ENCODE data around the gene MGME1.
A peak's percentile ranks its signal among the peaks of the same experiment; 100 is the strongest.

MGME1 gene

GRCh38 chr20:17960927-17961586 lies 7.8 kb upstream of the MGME1 start:
- no peak for DNase-seq

DNA sequence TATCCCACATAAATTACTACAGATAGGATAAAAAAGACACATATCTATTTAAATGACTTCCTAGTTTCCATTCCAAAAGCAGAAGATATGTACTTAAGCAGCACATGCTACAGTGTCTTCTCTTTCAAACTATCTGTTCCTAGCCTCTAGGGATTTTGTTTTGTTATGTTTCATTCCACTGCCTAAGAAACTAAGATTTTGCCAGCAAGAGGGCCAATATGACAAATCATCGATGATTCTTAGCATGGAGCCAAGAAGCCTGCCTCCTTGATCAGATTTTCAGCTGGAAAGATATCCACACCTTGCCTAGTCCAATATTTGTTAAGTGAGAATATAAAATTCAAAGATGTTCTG lies 7.3 kb upstream of the MGME1 start:
- DNase-seq, result no peak

DNA sequence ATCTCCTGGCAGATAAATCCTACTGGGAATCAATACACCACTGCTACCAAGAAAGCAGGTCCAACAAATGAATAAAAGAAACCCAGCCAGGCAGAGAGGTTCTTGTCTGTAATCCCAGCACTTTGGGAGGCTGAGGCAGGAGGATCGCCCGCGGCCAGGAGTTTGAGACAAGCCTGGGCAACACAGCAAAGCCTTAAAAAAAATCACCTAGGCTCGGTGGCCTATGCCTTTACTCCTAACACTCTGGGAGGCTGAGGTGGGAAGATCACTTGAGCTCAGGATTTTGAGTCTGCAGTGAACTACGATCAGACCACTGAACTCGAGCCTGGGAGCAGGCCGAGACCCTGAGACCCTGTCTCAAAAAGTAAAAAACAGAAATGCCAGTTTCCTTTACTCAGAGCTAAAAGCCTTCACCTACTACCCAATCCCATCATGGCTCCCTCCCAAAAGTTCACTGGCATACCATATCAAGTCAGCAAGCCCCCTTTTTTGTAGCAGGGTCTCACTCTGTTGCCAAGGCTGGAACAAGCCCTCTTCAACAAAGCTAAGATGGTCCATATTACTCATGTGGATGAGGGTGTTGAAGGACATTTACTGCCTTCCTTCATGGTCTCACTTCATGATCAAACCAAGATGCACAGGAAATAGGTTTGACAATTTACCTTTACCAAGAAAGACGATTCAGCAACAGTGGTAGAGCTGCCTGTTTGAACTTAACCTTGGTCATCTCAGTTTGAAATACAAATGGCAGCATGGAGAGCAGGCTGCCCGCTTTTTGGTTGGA lies 5.5 kb upstream of the MGME1 start:
- no peak for DNase-seq

GRCh38 chr20:17964073-17964472 lies 4.7 kb upstream of the MGME1 start:
- DNase-seq, result no peak

DNA sequence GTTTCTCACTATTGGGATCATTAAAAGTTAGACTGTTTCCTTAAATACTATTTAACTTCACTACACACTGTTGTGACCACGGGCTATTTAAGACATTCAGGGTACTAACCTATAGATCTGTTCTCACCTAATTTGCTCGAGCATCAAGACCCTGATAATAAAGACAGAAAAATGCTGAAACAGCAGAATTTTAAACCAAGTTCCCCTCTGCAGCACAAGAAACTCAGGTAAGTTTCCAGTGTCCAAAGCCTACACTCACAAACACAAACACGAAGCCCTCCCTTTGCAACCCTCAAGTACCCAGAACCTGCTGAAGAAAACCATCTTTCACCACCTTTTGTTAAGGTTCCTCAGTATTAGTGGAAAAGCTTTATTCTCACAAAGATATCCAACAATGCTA lies 4.2 kb upstream of the MGME1 start:
- no peak for DNase-seq

- DNase-seq, result no peak
Observed at GRCh38 chr20:17965042-17965697, 3.6 kb upstream of the MGME1 start.

DNA sequence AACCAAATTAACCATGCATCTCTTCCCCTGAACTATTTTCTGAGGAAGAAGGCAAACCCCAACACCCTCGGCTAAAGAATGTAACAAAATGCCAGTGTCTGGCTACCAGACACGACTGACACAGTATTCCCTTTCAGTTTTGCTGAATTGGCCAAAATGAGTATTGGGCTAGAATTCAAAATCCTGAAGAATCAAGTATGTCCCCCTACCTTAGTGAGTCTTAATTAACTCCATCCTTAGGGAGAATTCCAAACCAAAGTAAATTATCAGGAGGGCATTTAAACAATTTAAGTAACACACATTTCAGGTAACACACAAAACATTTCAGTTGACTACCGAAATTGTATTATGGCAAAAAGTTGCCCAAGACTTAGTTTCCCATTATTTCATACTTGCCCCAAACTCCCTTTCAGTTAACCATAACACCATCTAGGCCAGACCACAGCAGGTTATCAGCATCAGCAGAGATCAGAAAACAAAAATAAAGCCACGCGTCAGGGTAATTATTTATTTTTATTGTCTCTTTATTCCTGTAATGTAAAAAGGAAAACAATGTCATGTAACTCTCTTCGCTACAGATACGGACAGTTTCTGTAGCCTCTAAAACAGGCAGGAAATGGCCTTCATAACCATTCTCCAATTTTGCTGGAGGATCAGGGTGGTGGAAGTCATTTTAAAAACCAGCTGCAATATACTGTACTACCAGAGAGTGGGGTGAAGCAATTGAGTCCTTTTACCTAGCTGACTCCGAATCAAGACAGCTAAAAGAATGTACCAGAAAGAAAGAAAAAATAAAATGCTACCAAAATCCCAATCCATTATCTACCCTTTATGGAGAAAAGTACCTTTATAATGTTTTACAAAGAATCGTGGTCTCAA lies 2.1 kb upstream of the MGME1 start:
- DNase-seq, result no peak

- no peak for DNase-seq
Observed at GRCh38 chr20:17967521-17968365, 1.1 kb upstream of the MGME1 start.

GRCh38 chr20:17969278-17969883 lies 563 bp downstream of the MGME1 start:
- no peak for DNase-seq

- DNase-seq, result no peak
Observed at GRCh38 chr20:17969884-17970409, 1.1 kb downstream of the MGME1 start.

GRCh38 chr20:17971300-17972013 lies 2.6 kb downstream of the MGME1 start:
- DNase-seq, result no peak

DNA sequence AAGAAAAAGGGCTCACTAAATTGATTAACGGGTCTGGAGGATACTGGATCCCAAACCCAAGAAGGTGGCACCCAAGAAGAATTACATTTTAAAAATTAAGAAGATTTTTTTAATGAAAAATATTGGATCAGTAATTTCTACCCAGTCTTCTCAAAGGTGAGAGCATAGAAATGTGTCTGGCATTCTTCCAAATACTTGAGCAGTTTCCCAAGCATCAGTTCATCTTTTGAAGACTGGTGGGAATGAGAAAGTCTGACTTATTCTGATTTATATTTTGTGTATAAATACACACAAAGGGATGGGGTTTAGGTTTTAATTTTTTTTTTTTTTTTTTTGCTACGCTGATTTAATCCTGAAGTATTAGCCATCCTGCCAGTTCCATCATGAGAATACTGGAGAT lies 3.3 kb downstream of the MGME1 start:
- no peak for DNase-seq

- no peak for DNase-seq
Observed at GRCh38 chr20:17976305-17976704, 7.5 kb downstream of the MGME1 start.

- DNase-seq, result no peak
Observed at GRCh38 chr20:17985388-17986018, 16.7 kb downstream of the MGME1 start.

DNA sequence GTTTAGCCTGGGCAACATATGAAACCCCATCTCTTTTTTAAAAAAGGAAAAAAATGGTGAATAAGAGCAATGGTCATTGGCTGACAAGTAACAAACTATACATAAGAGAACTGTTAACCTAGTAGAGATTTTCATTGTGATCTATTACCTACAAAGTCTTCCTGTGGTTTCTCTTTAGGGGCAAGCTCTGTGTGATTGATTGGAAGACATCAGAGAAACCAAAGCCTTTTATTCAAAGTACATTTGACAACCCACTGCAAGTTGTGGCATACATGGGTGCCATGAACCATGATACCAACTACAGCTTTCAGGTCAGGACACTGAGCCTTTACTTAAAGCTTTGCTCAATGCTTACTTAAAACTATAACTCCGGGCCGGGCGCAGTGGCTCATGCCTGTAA lies 19.2 kb downstream of the MGME1 start:
- no peak for DNase-seq

GRCh38 chr20:17990278-17990972 lies 21.6 kb downstream of the MGME1 start:
- no peak for DNase-seq

GRCh38 chr20:17992224-17992637 lies 23.4 kb downstream of the MGME1 start:
- no peak for DNase-seq

- DNase-seq, result peak; percentile 55
Observed at GRCh38 chr20:17992847-17993513, 24.2 kb downstream of the MGME1 start.

GRCh38 chr20:17993546-17993945 lies 24.7 kb downstream of the MGME1 start:
- no peak for DNase-seq
